ENCODE measurements around the gene ZFR. TPM values are rescaled to one million over a fixed set of nuclear protein-coding genes. Genes with fewer than 3 reads are reported as not detected.

ZFR gene
- total RNA-seq, 1 experiment from 2014 or later = 72.7 TPM

GRCh38 chr5:32355686-32356085 lies 88.9 kb downstream of the ZFR start:
- intact Hi-C loops (cut with micrococcal nuclease; ENCODE audit: unreplicated experiment) = no loop called here
- TF ChIP-seq CTCF (IDR thresholded peaks at IDR 0.05) (no peak), REST (IDR thresholded peaks at IDR 0.05; ENCODE audit: insufficient read depth in 1 of 2, low read depth in 2 of 2, low read length in 1 of 2) (no peak), TCF7L2 (IDR thresholded peaks at IDR 0.05; ENCODE audit: low read depth, low read length) (no peak), SIN3A (IDR thresholded peaks at IDR 0.05; ENCODE audit: borderline replicate concordance, insufficient read depth, low read depth, low read length) (no peak), POLR2AphosphoS5 (IDR thresholded peaks at IDR 0.05; ENCODE audit: low read depth, low read length) (no peak)
- peaks cover 20% of the 10 kb centered on the region for H3K36me3 ChIP-seq (ENCODE audit: control insufficient read depth, insufficient read depth, low read length)

GRCh38 chr5:32353420-32353819 lies 91.1 kb downstream of the ZFR start:
- Histone ChIP-seq H3K36me3 (ENCODE audit: control insufficient read depth, insufficient read depth, low read length) (peaks cover 12% of the 10 kb centered on the region; the same call in 1 of the 2 replicates), H3K9me3 (ENCODE audit: control insufficient read depth, insufficient read depth, low read depth, low read length) (no peaks in the 10 kb centered on the region), H3K27ac (ENCODE audit: low read length) (no peak overlapping the region), H3K27me3 (ENCODE audit: control insufficient read depth, insufficient read depth, low read length) (no peaks in the 10 kb centered on the region), H3K4me3 (ENCODE audit: low read depth in 2 of 2, low read length in 2 of 2) (no peak overlapping the region), H3K4me1 (ENCODE audit: control insufficient read depth, insufficient read depth, low read length) (no peaks in the 10 kb centered on the region)
- in situ Hi-C loops (cut with HindIII; ENCODE audit: low pct_unique_long_range_greater_than_20kb, low sequenced_read_pairs) = no loop called here
- POLR2A ChIA-PET = no interaction called here
- CTCF ChIA-PET = no interaction called here
- DNase-seq (ENCODE audit: low read depth, low spot score) (no peak), ATAC-seq (no peak)
- no TSS peak for BruUV-seq (replicated peaks)
- no peak for TF ChIP-seq SIN3A (IDR thresholded peaks at IDR 0.05; ENCODE audit: borderline replicate concordance, insufficient read depth, low read depth, low read length)
- no peak for TF ChIP-seq CTCF (IDR thresholded peaks at IDR 0.05)
- TF ChIP-seq REST (IDR thresholded peaks at IDR 0.05; ENCODE audit: insufficient read depth in 1 of 2, low read depth in 2 of 2, low read length in 1 of 2) = no peak
- TF ChIP-seq TCF7L2 (IDR thresholded peaks at IDR 0.05; ENCODE audit: low read depth, low read length) = no peak
- TF ChIP-seq POLR2AphosphoS5 (IDR thresholded peaks at IDR 0.05; ENCODE audit: low read depth, low read length) = no peak
- intact Hi-C loops (cut with micrococcal nuclease; ENCODE audit: unreplicated experiment) = no loop called here

More at GRCh38 chr5:32355686-32356085, 88.9 kb downstream of the ZFR start:
- no peak overlapping the region for H3K4me3 ChIP-seq (ENCODE audit: low read depth in 2 of 2, low read length in 2 of 2)
- BruUV-seq (replicated peaks) = no TSS peak
- H3K4me1 ChIP-seq (ENCODE audit: control insufficient read depth, insufficient read depth, low read length) = no peaks in the 10 kb centered on the region
- no peaks in the 10 kb centered on the region for H3K27me3 ChIP-seq (ENCODE audit: control insufficient read depth, insufficient read depth, low read length)
- no peak overlapping the region for H3K27ac ChIP-seq (ENCODE audit: low read length)
- DNase-seq (ENCODE audit: low read depth, low spot score) (no peak), ATAC-seq (no peak)
- ChIA-PET CTCF (no interaction called here), POLR2A (interaction anchor here (0.6 kb wide), 1 partner anchor 61 kb away, joined by 5 read pairs; no protein-coding TSS in a partner anchor)
- H3K9me3 ChIP-seq (ENCODE audit: control insufficient read depth, insufficient read depth, low read depth, low read length) = no peaks in the 10 kb centered on the region
- in situ Hi-C loops (cut with HindIII; ENCODE audit: low pct_unique_long_range_greater_than_20kb, low sequenced_read_pairs) = no loop called here

All from Panc1 (cell line).